Ascending aorta (tissue), 2 donors: ENCODE data around the gene ALS2. TPM values are rescaled to one million over a fixed set of nuclear protein-coding genes. Genes with fewer than 3 reads are reported as not detected.

ENCODE experiments used
- DNase-seq, 2 donors: peaks; one replicate each; pipeline ENCODE4 v3.0.0-alpha.2; 2019; ENCODE audit warnings: low spot score in 2 of 2
- H3K27ac ChIP-seq, 2 donors: fragments of 200-600 bp; sonication (generic); one replicate each; pipeline ENCODE4 v1.5.1; 2016 to 2017; ENCODE audit warnings: mild to moderate bottlenecking in 1 of 2
- H3K27me3 ChIP-seq: fragments of 200-600 bp; sonication (generic); one replicate; pipeline ENCODE4 v1.5.1; 2017
- H3K36me3 ChIP-seq, 2 donors: fragments of 200-600 bp; sonication (generic); one replicate each; pipeline ENCODE4 v1.5.1; 2016
- H3K4me1 ChIP-seq, 2 donors: fragments of 200-600 bp; sonication (generic); one replicate each; pipeline ENCODE4 v1.5.1; 2016 to 2017; ENCODE audit warnings: mild to moderate bottlenecking in 1 of 2
- H3K4me3 ChIP-seq, 2 donors: fragments of 200-600 bp; sonication (generic); one replicate each; pipeline ENCODE4 v1.5.1; 2016 to 2017; ENCODE audit warnings: mild to moderate bottlenecking in 1 of 2
- H3K9me3 ChIP-seq, 2 donors: fragments of 200-600 bp; sonication (generic); one replicate each; pipeline ENCODE4 v1.5.1; 2016
- CTCF ChIP-seq, 3 experiments: fragments of 200-600 bp in 2 of 3; fragments of 450-650 bp in 1 of 3; sonication (generic) in 2 of 3; IDR thresholded peaks; one replicate each; pipeline ENCODE4 v1.5.1; 2016 to 2019; ENCODE audit warnings: antibody characterized with exemption in 3 of 3, mild to moderate bottlenecking in 1 of 3, moderate library complexity in 1 of 3
- intact Hi-C: fragments of 100-400 bp; cut with DNase I; formaldehyde crosslinking; loops from one replicate; pipeline ENCODE4 v1.15.1; 2023
- total RNA-seq: library from RNA; depleted of rRNA; stranded (reverse); fragments of >200 nt; gene quantifications from one replicate; pipeline ENCODE4 v1.1.0, GENCODE V29; 2016

ALS2 gene
- total RNA-seq, 1 donor from 2014 or later = 6.5 TPM

- H3K27ac ChIP-seq = no peak overlapping the region
- intact Hi-C loops = no loop called here
- H3K4me3 ChIP-seq = no peak overlapping the region
Measured at GRCh38 chr2:201656102-201656501, 124.6 kb downstream of the ALS2 start.

GRCh38 chr2:201654616-201655384, 125.9 kb downstream of the ALS2 start:
- Histone ChIP-seq H3K27me3 (no peaks in the 10 kb centered on the region), H3K4me1 (no peaks in the 10 kb centered on the region), H3K36me3 (no peaks in the 10 kb centered on the region), H3K27ac (peak overlapping the region; percentile 2 to 54), H3K9me3 (no peaks in the 10 kb centered on the region), H3K4me3 (no peak overlapping the region)
- TF ChIP-seq CTCF (IDR thresholded peaks at IDR 0.05) = no peak
- intact Hi-C loops = loop anchor here (5.0 kb wide), 1 partner anchor 613 kb away; the partner anchor contains the start of gene NOP58
- DNase-seq = no peak

More at GRCh38 chr2:201656102-201656501, 124.6 kb downstream of the ALS2 start:
- no peaks in the 10 kb centered on the region for H3K4me1 ChIP-seq
- no peaks in the 10 kb centered on the region for H3K27me3 ChIP-seq
- no peaks in the 10 kb centered on the region for H3K36me3 ChIP-seq
- H3K9me3 ChIP-seq = no peaks in the 10 kb centered on the region
- TF ChIP-seq CTCF (IDR thresholded peaks at IDR 0.05) = no peak
- DNase-seq = no peak

GRCh38 chr2:201653221-201653620, 127.5 kb downstream of the ALS2 start:
- Histone ChIP-seq H3K27ac (peak overlapping the region; percentile 73 to 85), H3K4me3 (no peak overlapping the region), H3K36me3 (no peaks in the 10 kb centered on the region), H3K27me3 (no peaks in the 10 kb centered on the region), H3K4me1 (no peaks in the 10 kb centered on the region), H3K9me3 (no peaks in the 10 kb centered on the region)
- DNase-seq = no peak
- TF ChIP-seq CTCF (IDR thresholded peaks at IDR 0.05) = no peak
- intact Hi-C loops = loop anchor here (5.0 kb wide), 1 partner anchor 614 kb away; the partner anchor contains the start of gene NOP58

Other genes with a start within 250 kb of the ALS2 start
- 8.4 TPM for gene TMEM237, start 137.4 kb downstream of the ALS2 start, total RNA-seq
- not detected for gene MPP4, start 82.3 kb downstream of the ALS2 start, total RNA-seq
- gene CDK15, start 25.6 kb upstream of the ALS2 start, total RNA-seq = 1.5 TPM